ENCODE measurements around the gene NUP210L. TPM values are rescaled to one million over a fixed set of nuclear protein-coding genes. Genes with fewer than 3 reads are reported as not detected.
"Not testable (repeated sequence)": the region's sequence is repeated elsewhere in the genome, so short reads cannot be mapped to it uniquely, and the experiment has no call there.

The NUP210L gene
- polyA plus RNA-seq, 2 of the 4 experiments (the other 2 are of a cell fraction), result not detected

GRCh38 chr1:154147505-154147904 lies 7.4 kb downstream of the NUP210L start:
- H3K27ac ChIP-seq; DNase-seq (ENCODE audit: low read depth in 1 of 2, low spot score in 1 of 2); POLR2A ChIA-PET; H3K4me1 ChIP-seq; FAIRE-seq; H3K4me2 ChIP-seq; H3K9me3 ChIP-seq; H3K4me3 ChIP-seq; ATAC-seq: not testable (repeated sequence)
- 69% methylated on average over 5 of the region's 5 CpGs for WGBS (ENCODE audit: missing lambda C conversion rate)
- CTCF ChIA-PET, result interaction anchor here (0.6 to 1.1 kb wide), 2 partner anchors 13 to 128 kb away, joined by 3 read pairs; no protein-coding TSS in a partner anchor
- 0 out of 4 replicates have a peak, but pooled peaks of 1 of the 2 experiments have one; percentile 4 for TF ChIP-seq CEBPB (IDR thresholded peaks at IDR 0.05)

GRCh38 chr1:154145986-154146385 lies 8.9 kb downstream of the NUP210L start:
- POLR2A ChIA-PET, result interaction anchor here (0.6 to 1.5 kb wide), 2 partner anchors 56 to 156 kb away, joined by 3 read pairs; no protein-coding TSS in a partner anchor
- H3K27ac ChIP-seq, result no peak overlapping the region
- H3K4me1 ChIP-seq, result peaks cover 5% of the 10 kb centered on the region; the same call in 2 of the 3 replicates
- CTCF ChIA-PET, result interaction anchor here (0.6 to 1.7 kb wide), 5 partner anchors 12 to 124 kb away, joined by 3 to 6 read pairs (median 5); no protein-coding TSS in a partner anchor
- H3K4me3 ChIP-seq, result no peak overlapping the region
- ATAC-seq (peak in 1 of 2 experiments; percentile 54; a peak in 1 of 6 replicates), FAIRE-seq (no peak), DNase-seq (ENCODE audit: low read depth in 1 of 2, low spot score in 1 of 2) (no peak)
- 95% methylated on average over 2 of the region's 2 CpGs for WGBS (ENCODE audit: missing lambda C conversion rate)
- no peak overlapping the region for H3K4me2 ChIP-seq
- H3K9me3 ChIP-seq, result no peaks in the 10 kb centered on the region
- TF ChIP-seq RAD21 (conservative IDR thresholded peaks at IDR 0.05 in 1 of 2, IDR thresholded peaks at IDR 0.05 in 1 of 2) (0 out of 5 replicates have a peak, but pooled peaks of 1 of the 2 experiments have one; percentile 2), FOSL2 (IDR thresholded peaks at IDR 0.05) (no peak), FOSL2 (CRISPR knock-in tag; IDR thresholded peaks at IDR 0.05) (no peak)

- WGBS (ENCODE audit: missing lambda C conversion rate), result 83% methylated on average over 6 of the region's 6 CpGs
- Histone ChIP-seq H3K4me3 (no peak overlapping the region), H3K27ac (no peak overlapping the region), H3K9me3 (no peaks in the 10 kb centered on the region), H3K4me1 (no peaks in the 10 kb centered on the region), H3K4me2 (no peak overlapping the region)
- no peak for ATAC-seq
- DNase-seq (ENCODE audit: low read depth in 1 of 2, low spot score in 1 of 2), result no peak
- FAIRE-seq, result no peak
- CTCF ChIA-PET, result interaction anchor here (1.0 kb wide), 1 partner anchor 56 kb away, joined by 3 read pairs; no protein-coding TSS in a partner anchor
- POLR2A ChIA-PET, result no interaction called here
- TF ChIP-seq HEYL (CRISPR knock-in tag; IDR thresholded peaks at IDR 0.05) (no peak), RARB (CRISPR knock-in tag; IDR thresholded peaks at IDR 0.05) (no peak), ZFP36 (IDR thresholded peaks at IDR 0.05; ENCODE audit: borderline replicate concordance, partially characterized antibody) (no peak), ZC3H11A (IDR thresholded peaks at IDR 0.05) (no peak), FOSL2 (IDR thresholded peaks at IDR 0.05) (no peak), FOSL2 (CRISPR knock-in tag; IDR thresholded peaks at IDR 0.05) (no peak), KDM1A (IDR thresholded peaks at IDR 0.05; ENCODE audit: low read depth) (no peak)
Observed at GRCh38 chr1:154142358-154142757, 12.5 kb downstream of the NUP210L start.

- Histone ChIP-seq H3K4me2 (no peak overlapping the region), H3K9me3 (no peaks in the 10 kb centered on the region), H3K27ac (no peak overlapping the region), H3K4me1 (no peaks in the 10 kb centered on the region), H3K4me3 (no peak overlapping the region)
- DNase-seq (ENCODE audit: low read depth in 1 of 2, low spot score in 1 of 2) (no peak), FAIRE-seq (no peak), ATAC-seq (no peak)
- no peak for TF ChIP-seq PHF8 (IDR thresholded peaks at IDR 0.05; ENCODE audit: borderline replicate concordance, low read depth)
- TF ChIP-seq TFCP2L1 (CRISPR knock-in tag; IDR thresholded peaks at IDR 0.05), result no peak
- CTCF ChIA-PET, result interaction anchor here (0.6 kb wide), 2 partner anchors 25 to 609 kb away, joined by 3 read pairs; no protein-coding TSS in a partner anchor
- POLR2A ChIA-PET, result no interaction called here
- 59% methylated on average over 3 of the region's 3 CpGs for WGBS (ENCODE audit: missing lambda C conversion rate)
Observed at GRCh38 chr1:154141240-154141639, 13.6 kb downstream of the NUP210L start.

GRCh38 chr1:154137888-154138287 lies 17.0 kb downstream of the NUP210L start:
- ChIA-PET POLR2A (no interaction called here), CTCF (interaction anchor here (0.6 kb wide), 1 partner anchor 151 kb away, joined by 3 read pairs; no protein-coding TSS in a partner anchor)
- WGBS (ENCODE audit: missing lambda C conversion rate), result 76% methylated on average over 3 of the region's 3 CpGs
- ATAC-seq (no peak), FAIRE-seq (no peak), DNase-seq (ENCODE audit: low read depth in 1 of 2, low spot score in 1 of 2) (no peak)
- H3K4me3 ChIP-seq, result no peak overlapping the region
- no peaks in the 10 kb centered on the region for H3K9me3 ChIP-seq
- H3K4me1 ChIP-seq, result no peaks in the 10 kb centered on the region
- H3K27ac ChIP-seq, result no peak overlapping the region
- H3K4me2 ChIP-seq, result no peak overlapping the region
- TF ChIP-seq MAZ (IDR thresholded peaks at IDR 0.05; ENCODE audit: borderline replicate concordance, low read depth, low read length) (no peak), CHD4 (IDR thresholded peaks at IDR 0.05; ENCODE audit: borderline replicate concordance) (no peak), POLR2AphosphoS2 (conservative IDR thresholded peaks at IDR 0.05; ENCODE audit: low read length) (no peak), HOXB5 (CRISPR knock-in tag; IDR thresholded peaks at IDR 0.05) (no peak), KDM5A (IDR thresholded peaks at IDR 0.05) (no peak), FOXS1 (CRISPR knock-in tag; IDR thresholded peaks at IDR 0.05) (no peak), CTCF (IDR thresholded peaks at IDR 0.05) (no peak), FOSL2 (IDR thresholded peaks at IDR 0.05) (no peak), FOSL2 (CRISPR knock-in tag; IDR thresholded peaks at IDR 0.05) (no peak), ZNF302 (CRISPR knock-in tag; IDR thresholded peaks at IDR 0.05) (no peak), EHF (CRISPR knock-in tag; IDR thresholded peaks at IDR 0.05) (no peak), ELK1 (IDR thresholded peaks at IDR 0.05; ENCODE audit: low read depth, low read length) (no peak), FOSB (CRISPR knock-in tag; IDR thresholded peaks at IDR 0.05) (no peak), HES2 (IDR thresholded peaks at IDR 0.05) (no peak), JUNB (IDR thresholded peaks at IDR 0.05) (no peak), MAFK (IDR thresholded peaks at IDR 0.05; ENCODE audit: partially characterized antibody) (no peak), ZSCAN20 (CRISPR knock-in tag; IDR thresholded peaks at IDR 0.05) (no peak)
